Neuron (in vitro differentiated cells): ENCODE measurements around the gene PARN.
"Not testable (repeated sequence)": the region's sequence is repeated elsewhere in the genome, so short reads cannot be mapped to it uniquely, and the experiment has no call there.

ENCODE experiments used
- H2AFZ ChIP-seq: one replicate; pipeline ENCODE4 v1.6.1; 2013; ENCODE audit warnings: low read depth, mild to moderate bottlenecking, inconsistent platforms, low read length, moderate library complexity
- H3K27me3 ChIP-seq: one replicate; pipeline ENCODE4 v1.6.1; 2013; ENCODE audit warnings: low read length; ENCODE audit not compliant: insufficient read depth
- H3K36me3 ChIP-seq: one replicate; pipeline ENCODE4 v1.6.1; 2013; ENCODE audit warnings: low read length; ENCODE audit not compliant: insufficient read depth
- H3K4me1 ChIP-seq: one replicate; pipeline ENCODE4 v1.6.1; 2013; ENCODE audit warnings: low read length; ENCODE audit not compliant: insufficient read depth
- H3K4me3 ChIP-seq: 2 replicates; pipeline ENCODE4 v1.5.1; 2013; ENCODE audit warnings: mild to moderate bottlenecking, low read length, moderate library complexity
- H3K9me3 ChIP-seq: one replicate; pipeline ENCODE4 v1.6.1; 2013; ENCODE audit warnings: low read length

PARN gene

DNA sequence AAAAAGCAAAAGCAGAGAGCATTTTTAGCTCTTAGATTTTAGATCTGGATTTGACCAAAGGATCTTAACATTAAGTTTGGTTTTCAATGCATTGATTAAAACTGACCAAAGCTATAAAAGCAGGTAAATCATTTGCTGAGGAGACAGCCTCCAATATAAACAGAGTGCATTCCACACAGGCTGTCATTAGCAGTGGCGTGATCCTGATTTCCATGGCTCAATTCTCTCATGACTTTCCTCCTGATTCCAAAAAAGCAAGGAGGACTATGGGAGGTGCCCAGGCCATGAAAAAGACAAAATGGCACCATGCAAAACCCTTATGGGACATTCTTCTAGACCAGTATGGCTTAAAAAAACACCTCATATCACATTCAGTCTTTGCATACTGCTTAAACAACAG is 53.5 kb downstream of the PARN start:
- Histone ChIP-seq H3K27me3 (no peaks in the 10 kb centered on the region), H3K4me3 (no peak overlapping the region), H3K36me3 (peaks cover 51% of the 10 kb centered on the region), H3K9me3 (peaks cover 9% of the 10 kb centered on the region), H2AFZ (no peak overlapping the region), H3K4me1 (no peaks in the 10 kb centered on the region)

DNA sequence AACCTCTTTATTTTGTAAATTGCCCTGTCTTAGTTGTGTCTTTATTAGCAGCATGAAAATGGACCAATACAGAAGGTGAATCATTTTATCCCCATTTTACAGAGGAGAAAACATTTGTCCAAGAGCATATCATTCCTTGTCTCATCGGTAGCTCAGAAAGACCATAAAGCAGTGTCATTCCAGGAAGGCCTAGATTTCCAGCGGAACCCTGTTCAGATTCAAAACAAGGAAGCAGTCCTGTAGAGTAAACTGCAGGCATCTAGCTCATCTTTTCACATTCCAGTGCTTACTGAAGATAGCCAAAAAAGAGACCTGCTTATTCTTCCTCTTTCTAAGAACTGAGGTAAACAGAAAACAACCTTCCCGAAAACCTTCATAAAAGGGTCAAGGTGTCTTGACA is 54.0 kb downstream of the PARN start:
- Histone ChIP-seq H3K27me3 (no peaks in the 10 kb centered on the region), H3K9me3 (peaks cover 9% of the 10 kb centered on the region), H2AFZ (no peak overlapping the region), H3K4me1 (no peaks in the 10 kb centered on the region), H3K36me3 (peaks cover 48% of the 10 kb centered on the region), H3K4me3 (no peak overlapping the region)

DNA sequence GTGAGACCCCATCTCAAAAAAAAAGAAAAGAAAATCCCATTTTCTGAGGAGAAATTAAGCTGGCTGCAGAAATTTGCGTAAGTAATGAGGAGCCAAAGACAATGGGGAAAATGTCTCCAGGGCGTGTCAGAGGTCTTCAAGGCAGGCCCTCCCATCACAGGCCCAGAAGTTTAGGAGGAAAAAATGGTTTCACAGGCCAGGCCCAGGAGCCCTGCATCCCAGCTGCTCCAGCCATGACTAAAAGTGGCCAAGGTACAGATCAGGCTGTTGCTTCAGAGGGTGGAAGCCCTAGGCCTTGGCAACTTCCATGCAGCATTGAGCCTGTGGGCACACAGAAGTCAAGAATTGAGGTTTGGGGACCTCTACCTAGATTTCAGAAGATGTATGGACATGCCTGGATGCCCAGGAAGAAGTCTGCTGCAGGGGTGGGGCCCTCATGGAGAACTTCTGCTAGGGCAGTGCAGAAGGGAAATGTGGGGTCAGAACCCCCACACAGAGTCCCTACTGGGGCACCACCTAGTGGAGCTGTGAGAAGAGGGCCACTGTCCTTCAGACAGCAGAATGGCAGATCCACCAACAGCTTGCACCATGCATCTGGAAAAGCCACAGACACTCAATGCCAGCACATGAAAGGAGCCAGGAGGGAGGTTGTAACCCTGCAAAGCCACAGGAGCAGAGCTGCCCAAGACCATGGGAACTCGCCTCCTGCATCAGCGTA is 55.2 kb downstream of the PARN start:
- peaks cover 40% of the 10 kb centered on the region for H3K36me3 ChIP-seq

DNA sequence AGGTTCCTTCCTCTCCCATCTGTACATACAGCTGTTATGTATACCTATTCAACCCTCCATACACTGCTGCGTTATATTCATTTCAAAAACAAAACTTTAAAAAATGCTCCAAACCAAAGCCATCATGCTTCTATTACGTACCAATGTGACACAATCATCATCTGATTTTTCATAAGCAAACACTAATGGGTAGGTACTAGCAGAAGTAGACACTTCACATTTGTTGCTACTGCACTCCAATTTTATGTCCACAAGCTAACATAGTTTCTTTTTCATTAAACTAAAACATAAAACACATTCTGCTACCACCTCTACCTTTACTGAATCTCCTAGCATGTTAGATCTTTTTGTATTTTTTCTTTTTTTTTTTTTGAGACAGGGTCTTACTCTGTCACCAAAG is 57.5 kb downstream of the PARN start:
- no peaks in the 10 kb centered on the region for H3K4me1 ChIP-seq
- H3K4me3 ChIP-seq = no peak overlapping the region
- H2AFZ ChIP-seq = no peak overlapping the region
- peaks cover 30% of the 10 kb centered on the region for H3K36me3 ChIP-seq
- H3K27me3 ChIP-seq = no peaks in the 10 kb centered on the region
- H3K9me3 ChIP-seq = peaks cover 9% of the 10 kb centered on the region

More for the DNA sequence above, 55.2 kb downstream of the PARN start:
- H3K9me3 ChIP-seq, H3K27me3 ChIP-seq, H2AFZ ChIP-seq, H3K4me3 ChIP-seq, H3K4me1 ChIP-seq: not testable (repeated sequence)

DNA sequence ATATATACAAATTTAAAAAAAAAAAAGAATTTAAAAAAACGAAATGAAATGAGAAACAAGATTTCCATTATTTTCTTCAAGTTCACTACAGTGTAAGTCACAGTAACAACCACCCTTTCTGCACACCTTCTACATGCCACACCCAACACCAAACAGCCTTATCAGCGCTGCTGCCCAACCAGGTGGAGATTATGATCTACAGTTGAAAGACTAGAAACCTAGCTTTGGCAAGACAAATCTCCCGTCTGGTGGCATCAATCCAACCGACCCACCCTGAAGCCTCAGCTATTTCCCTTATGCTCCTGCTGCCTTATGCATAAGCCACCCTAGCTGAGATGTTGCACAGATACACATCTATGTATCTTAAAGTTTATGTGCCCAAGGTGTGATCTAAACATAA is 60.8 kb downstream of the PARN start:
- H3K4me1 ChIP-seq = no peaks in the 10 kb centered on the region
- no peaks in the 10 kb centered on the region for H3K27me3 ChIP-seq
- no peaks in the 10 kb centered on the region for H3K9me3 ChIP-seq
- no peak overlapping the region for H2AFZ ChIP-seq
- peaks cover 5% of the 10 kb centered on the region for H3K36me3 ChIP-seq
- H3K4me3 ChIP-seq = no peak overlapping the region

DNA sequence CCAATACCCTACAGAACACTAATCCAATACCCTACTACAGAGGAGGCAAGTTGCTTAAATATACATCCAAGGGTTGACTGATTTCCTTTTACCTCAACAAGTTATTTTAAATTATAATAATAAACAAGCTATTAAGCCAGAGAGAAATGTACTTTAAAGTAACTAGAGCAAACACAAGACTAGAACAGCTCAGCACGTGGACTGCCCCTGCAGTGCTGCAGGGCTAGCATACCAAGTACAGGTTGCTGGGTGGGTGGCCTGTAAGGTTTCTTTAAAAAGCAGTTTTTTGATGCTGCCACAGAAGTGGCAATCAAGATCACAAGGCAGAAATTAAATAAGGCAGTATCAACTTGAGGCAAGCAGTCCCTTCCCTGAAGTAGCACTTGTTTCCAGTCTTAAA is 63.5 kb downstream of the PARN start:
- Histone ChIP-seq H3K36me3 (no peaks in the 10 kb centered on the region), H3K9me3 (no peaks in the 10 kb centered on the region), H3K27me3 (no peaks in the 10 kb centered on the region), H2AFZ (no peak overlapping the region), H3K4me3 (no peak overlapping the region), H3K4me1 (no peaks in the 10 kb centered on the region)

DNA sequence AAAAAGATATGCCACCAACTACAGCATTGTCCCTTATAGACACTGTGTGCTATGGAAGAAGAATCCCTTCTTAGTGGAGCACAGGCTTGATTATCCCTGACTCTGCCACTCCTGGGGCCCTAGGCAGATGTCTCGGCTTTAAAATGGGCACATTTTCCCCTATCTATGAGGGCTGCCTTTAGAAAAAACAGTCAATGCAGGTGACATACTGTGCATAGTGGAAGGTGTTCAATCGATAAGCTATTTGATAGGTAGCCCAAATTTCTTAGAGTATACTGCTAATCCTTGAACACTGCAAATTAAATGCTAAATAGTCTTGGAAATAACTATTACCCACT is 64.4 kb downstream of the PARN start:
- H2AFZ ChIP-seq = no peak overlapping the region
- no peaks in the 10 kb centered on the region for H3K4me1 ChIP-seq
- no peaks in the 10 kb centered on the region for H3K9me3 ChIP-seq
- H3K27me3 ChIP-seq = no peaks in the 10 kb centered on the region
- H3K4me3 ChIP-seq = no peak overlapping the region
- no peaks in the 10 kb centered on the region for H3K36me3 ChIP-seq

DNA sequence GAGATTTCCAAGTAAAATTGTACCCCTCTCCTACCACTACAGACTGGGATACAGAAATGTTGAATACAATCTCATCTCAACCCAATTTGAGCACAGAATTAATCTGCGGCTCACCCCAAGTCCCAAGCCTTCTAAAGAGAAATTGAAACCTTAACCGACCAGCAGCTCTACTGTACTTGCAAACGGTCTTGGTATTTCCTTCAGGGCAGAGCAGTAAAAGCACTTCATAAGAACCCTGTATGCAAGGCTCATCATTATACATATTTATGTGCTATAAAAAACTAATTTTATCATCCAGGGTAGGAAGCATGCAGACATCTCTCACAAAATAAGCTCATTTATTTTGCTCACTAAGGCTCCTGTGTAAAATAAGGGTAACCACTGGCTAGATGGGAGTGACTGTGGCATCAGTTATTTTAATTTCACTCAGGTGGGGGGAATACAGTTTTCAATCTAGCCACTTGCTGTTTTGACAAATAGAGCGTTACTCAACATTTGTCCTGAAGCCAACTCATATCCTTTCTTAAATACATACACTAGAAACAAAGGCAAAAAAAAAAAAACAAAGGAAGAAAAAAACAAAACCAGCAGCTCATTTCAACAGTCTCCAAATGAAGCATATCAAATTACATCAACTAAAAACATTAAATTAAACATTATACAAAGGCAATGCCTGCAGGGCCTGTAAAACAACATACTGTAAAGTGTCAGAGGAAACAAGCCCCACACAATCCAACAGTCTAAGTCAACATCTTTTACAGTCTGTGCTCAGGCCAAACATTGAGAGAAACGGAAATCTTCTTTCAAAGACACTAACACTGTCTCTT is 65.0 kb downstream of the PARN start:
- Histone ChIP-seq H3K27me3 (no peaks in the 10 kb centered on the region), H3K9me3 (no peaks in the 10 kb centered on the region), H3K4me1 (no peaks in the 10 kb centered on the region), H2AFZ (no peak overlapping the region), H3K36me3 (no peaks in the 10 kb centered on the region), H3K4me3 (no peak overlapping the region)

DNA sequence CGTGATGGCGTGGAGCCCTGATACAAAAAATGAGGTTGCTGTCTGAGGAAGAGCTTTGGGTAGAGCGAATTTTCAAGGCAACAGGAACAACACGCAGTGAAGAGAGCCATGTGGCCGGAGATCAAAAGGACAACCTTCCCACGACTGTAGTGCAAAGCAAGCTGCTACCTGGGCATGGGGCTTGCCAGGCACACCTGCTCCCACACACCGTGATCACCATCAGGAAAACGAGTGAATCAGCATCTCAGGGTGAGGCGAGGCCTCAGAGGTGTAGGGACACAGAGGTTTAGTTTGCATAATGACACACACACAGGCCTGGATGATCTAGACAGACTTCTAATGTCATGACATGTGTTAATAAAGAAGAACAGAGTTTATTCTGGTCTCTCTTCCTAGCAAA is 65.7 kb downstream of the PARN start:
- Histone ChIP-seq H3K4me1 (no peaks in the 10 kb centered on the region), H3K9me3 (no peaks in the 10 kb centered on the region), H3K27me3 (no peaks in the 10 kb centered on the region), H3K36me3 (no peaks in the 10 kb centered on the region), H2AFZ (no peak overlapping the region), H3K4me3 (no peak overlapping the region)

DNA sequence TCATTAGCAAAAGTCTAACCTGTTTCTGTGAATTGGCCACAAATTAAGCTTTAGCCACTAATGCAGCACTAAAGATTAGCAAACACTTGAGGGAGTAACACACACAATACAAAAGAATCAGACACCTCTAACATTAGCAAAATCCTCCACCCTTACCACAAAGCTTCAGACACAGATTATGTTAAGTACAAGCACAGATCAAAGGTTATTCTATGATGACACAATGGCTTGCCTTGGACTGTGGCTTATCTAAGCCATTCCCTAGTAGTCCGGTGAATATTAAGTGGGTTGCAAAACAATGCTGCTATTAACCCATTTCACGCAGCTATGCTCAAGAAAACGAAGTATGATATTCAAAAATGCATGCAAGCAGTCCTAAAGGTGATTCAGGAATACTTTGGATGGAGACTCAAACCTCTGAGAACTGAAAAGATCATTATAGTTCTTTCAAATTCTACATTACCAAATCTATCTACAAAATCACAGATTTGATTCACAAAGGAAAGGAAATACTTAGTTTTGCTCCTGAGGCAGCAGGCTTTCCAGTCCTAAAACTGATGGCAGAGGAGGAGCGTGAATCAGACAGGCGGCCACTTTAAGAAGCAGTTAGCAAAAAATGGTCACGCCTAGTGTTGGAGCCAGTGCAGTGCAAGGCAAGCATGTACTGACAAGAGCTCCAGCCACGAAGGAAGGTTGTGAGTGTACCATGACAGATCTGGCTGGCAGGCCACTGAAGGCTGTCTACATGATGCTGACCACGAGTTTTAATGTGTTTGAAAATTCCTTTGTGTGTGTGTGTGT is 67.2 kb downstream of the PARN start:
- Histone ChIP-seq H3K27me3 (no peaks in the 10 kb centered on the region), H3K4me3 (no peak overlapping the region), H3K4me1 (no peaks in the 10 kb centered on the region), H3K36me3 (no peaks in the 10 kb centered on the region), H2AFZ (no peak overlapping the region), H3K9me3 (no peaks in the 10 kb centered on the region)

DNA sequence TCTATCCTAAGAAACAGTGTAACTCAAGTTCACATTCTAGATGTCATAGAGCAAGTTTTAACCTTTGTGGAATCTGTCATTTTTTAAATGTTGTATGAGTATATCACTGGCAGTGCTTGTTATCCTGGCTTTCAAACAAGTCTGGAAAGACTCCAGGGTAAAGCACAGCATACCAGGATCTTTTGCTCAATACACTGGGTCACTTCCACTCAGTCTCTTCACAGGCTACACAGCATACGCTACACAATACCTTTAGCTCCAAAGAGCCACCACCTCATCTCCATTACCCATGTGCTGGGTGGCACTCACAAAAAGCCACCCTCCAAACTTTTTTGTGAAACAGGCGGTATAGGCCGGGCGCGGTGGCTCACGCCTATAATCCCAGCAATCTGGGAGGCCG is 69.5 kb downstream of the PARN start:
- H3K4me3 ChIP-seq = no peak overlapping the region
- no peak overlapping the region for H2AFZ ChIP-seq
- no peaks in the 10 kb centered on the region for H3K27me3 ChIP-seq
- no peaks in the 10 kb centered on the region for H3K9me3 ChIP-seq
- H3K4me1 ChIP-seq = no peaks in the 10 kb centered on the region
- H3K36me3 ChIP-seq = no peaks in the 10 kb centered on the region

DNA sequence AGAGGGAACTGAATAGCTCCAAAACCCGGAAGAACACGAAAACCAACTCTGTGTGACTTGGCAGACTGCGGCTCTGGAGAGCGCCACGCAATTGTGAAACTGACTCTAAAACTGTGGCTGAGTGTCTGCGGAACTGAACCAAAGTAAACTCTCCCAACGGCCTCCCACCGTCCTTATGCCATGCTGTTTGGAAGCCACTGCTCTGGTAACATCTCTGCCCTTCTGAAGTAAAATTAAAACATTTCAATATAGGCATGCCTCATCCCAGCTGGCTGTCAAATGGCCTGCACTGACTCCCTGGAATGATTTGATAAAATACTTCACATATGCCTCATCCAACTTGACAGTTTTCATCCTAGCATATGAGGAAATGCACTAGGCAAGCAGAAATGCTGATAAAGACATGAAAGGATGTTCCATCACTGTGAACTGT is 70.2 kb downstream of the PARN start:
- H2AFZ ChIP-seq = no peak overlapping the region
- no peaks in the 10 kb centered on the region for H3K9me3 ChIP-seq
- H3K4me1 ChIP-seq = no peaks in the 10 kb centered on the region
- H3K4me3 ChIP-seq = no peak overlapping the region
- peaks cover 2% of the 10 kb centered on the region for H3K36me3 ChIP-seq
- H3K27me3 ChIP-seq = no peaks in the 10 kb centered on the region

DNA sequence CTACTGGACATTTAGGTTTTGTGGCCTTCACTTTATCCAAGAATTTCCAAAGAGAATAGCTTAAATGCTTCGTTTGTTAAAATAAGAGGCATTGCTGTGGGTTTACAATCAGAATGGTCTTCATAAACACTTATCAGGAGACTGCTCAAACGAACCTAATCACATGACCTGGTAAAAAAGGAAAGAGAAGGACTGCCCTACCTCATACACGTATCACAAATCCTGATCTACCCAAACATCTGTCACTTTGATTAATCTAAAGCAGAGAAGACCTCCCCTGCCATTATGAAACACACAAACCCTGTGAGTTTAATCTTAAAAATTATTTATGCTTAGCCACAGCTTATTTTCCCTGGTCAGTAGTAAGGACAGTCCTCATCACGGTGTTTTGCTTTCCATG is 76.6 kb downstream of the PARN start:
- Histone ChIP-seq H3K27me3 (no peaks in the 10 kb centered on the region), H3K36me3 (peaks cover 22% of the 10 kb centered on the region), H3K4me1 (no peaks in the 10 kb centered on the region), H3K9me3 (no peaks in the 10 kb centered on the region), H3K4me3 (no peak overlapping the region), H2AFZ (no peak overlapping the region)
